ENCODE results near the gene CLDN11.

CLDN11 gene

GRCh38 chr3:170482199-170482598 is 63.5 kb downstream of the CLDN11 start:
- Histone ChIP-seq H3K9ac (ENCODE audit: low read length in 5 of 5) (no peak overlapping the region), H3K9me3 (ENCODE audit: control insufficient read depth in 5 of 5, low read length in 5 of 5) (no peaks in the 10 kb centered on the region), H3K27ac (ENCODE audit: low read depth, low read length) (no peak overlapping the region)

GRCh38 chr3:170483485-170484262 is 65.0 kb downstream of the CLDN11 start:
- no peak overlapping the region for H3K27ac ChIP-seq (ENCODE audit: low read depth, low read length)
- peaks cover 0 to 4% (median 2%) of the 10 kb centered on the region in 5 donors for H3K4me1 ChIP-seq (ENCODE audit: control insufficient read depth in 5 of 5, insufficient read depth in 5 of 5, low read length in 5 of 5)
- H3K36me3 ChIP-seq (ENCODE audit: control insufficient read depth in 5 of 5, insufficient read depth in 5 of 5, low read length in 5 of 5): no peaks in the 10 kb centered on the region
- no peaks in the 10 kb centered on the region for H3K9me3 ChIP-seq (ENCODE audit: control insufficient read depth in 5 of 5, low read length in 5 of 5)
- peaks cover 0 to 4% (median 0%) of the 10 kb centered on the region in 5 donors for H3K27me3 ChIP-seq (ENCODE audit: control insufficient read depth in 5 of 5, insufficient read depth in 4 of 5, low read length in 5 of 5)
- H3K9ac ChIP-seq (ENCODE audit: low read length in 5 of 5): no peak overlapping the region
- no peak overlapping the region for H3K4me3 ChIP-seq (ENCODE audit: low read depth in 1 of 5, low read length in 5 of 5)

More at GRCh38 chr3:170482199-170482598, 63.5 kb downstream of the CLDN11 start:
- no peak overlapping the region for H3K4me3 ChIP-seq (ENCODE audit: low read depth in 1 of 5, low read length in 5 of 5)
- peaks cover 0 to 4% (median 0%) of the 10 kb centered on the region in 5 donors for H3K27me3 ChIP-seq (ENCODE audit: control insufficient read depth in 5 of 5, insufficient read depth in 4 of 5, low read length in 5 of 5)
- no peaks in the 10 kb centered on the region for H3K4me1 ChIP-seq (ENCODE audit: control insufficient read depth in 5 of 5, insufficient read depth in 5 of 5, low read length in 5 of 5)
- no peaks in the 10 kb centered on the region for H3K36me3 ChIP-seq (ENCODE audit: control insufficient read depth in 5 of 5, insufficient read depth in 5 of 5, low read length in 5 of 5)

Measured in subcutaneous abdominal adipose tissue (tissue), 5 donors.